ENCODE results near the gene NCOA5. TPM values are rescaled to one million over a fixed set of nuclear protein-coding genes. Genes with fewer than 3 reads are reported as not detected.

Gene NCOA5
- total RNA-seq, 1 experiment from 2014 or later, result 34.4 TPM

DNA sequence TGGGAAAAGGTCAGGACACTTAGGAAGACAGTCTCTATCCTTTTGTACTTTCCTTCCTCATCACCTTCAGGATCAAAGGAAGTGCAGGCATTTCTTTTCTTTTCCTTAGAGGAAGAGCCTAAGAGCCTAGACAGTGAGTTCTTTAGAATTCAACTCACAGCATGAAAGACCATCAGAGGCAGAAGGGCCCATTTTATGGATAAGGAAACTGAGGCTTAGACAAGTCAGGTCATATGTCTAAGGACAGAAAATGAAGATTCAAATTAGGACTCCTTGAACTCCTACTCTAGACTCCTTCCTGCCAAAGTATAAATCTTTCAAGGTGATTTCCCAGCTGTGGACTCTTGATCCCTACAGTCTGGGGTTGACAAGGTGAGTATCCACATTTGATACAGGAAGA lies 39.9 kb downstream of the NCOA5 start:
- Mint-ChIP-seq H3K36me3 (ENCODE audit: insufficient read depth, unreplicated experiment) (no peaks in the 10 kb centered on the region), H3K4me3 (ENCODE audit: low read depth, unreplicated experiment) (no peak overlapping the region), H3K27me3 (ENCODE audit: unreplicated experiment) (peaks cover 93% of the 10 kb centered on the region), H3K27ac (ENCODE audit: unreplicated experiment) (no peak overlapping the region), H3K9me3 (ENCODE audit: low read depth, unreplicated experiment) (no peaks in the 10 kb centered on the region), H3K4me1 (ENCODE audit: low read depth, unreplicated experiment) (no peaks in the 10 kb centered on the region)
- TF ChIP-seq, protein P1, sequence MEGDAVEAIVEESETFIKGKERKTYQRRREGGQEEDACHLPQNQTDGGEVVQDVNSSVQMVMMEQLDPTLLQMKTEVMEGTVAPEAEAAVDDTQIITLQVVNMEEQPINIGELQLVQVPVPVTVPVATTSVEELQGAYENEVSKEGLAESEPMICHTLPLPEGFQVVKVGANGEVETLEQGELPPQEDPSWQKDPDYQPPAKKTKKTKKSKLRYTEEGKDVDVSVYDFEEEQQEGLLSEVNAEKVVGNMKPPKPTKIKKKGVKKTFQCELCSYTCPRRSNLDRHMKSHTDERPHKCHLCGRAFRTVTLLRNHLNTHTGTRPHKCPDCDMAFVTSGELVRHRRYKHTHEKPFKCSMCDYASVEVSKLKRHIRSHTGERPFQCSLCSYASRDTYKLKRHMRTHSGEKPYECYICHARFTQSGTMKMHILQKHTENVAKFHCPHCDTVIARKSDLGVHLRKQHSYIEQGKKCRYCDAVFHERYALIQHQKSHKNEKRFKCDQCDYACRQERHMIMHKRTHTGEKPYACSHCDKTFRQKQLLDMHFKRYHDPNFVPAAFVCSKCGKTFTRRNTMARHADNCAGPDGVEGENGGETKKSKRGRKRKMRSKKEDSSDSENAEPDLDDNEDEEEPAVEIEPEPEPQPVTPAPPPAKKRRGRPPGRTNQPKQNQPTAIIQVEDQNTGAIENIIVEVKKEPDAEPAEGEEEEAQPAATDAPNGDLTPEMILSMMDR (IDR thresholded peaks at IDR 0.05; ENCODE audit: unreplicated experiment), result no peak
- BruUV-seq (replicated peaks), result no TSS peak
- intact Hi-C loops (cut with micrococcal nuclease; ENCODE audit: unreplicated experiment), result no loop called here
- no peak for DNase-seq
- CTCF ChIA-PET, result no interaction called here

DNA sequence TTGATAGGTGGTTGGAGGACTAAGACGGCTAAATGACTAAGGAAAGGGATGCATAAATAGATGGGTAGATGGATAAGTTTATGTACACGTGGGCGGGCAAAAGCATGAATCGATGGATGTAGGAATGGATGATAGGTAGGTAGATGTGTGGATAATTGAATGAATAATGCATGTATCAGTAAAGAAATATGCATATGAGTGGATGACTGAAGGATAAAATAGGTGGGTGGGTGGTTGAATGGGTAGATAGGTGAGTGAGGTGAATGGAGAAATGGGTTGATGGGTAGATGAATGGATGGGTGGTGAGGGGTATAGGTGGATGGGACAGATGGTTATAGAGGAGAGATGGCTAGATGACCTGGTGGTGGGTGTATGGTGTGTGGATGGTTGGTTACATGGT lies 40.6 kb downstream of the NCOA5 start:
- no peak overlapping the region for H3K4me3 Mint-ChIP-seq (ENCODE audit: low read depth, unreplicated experiment)
- TF ChIP-seq, protein P1 (IDR thresholded peaks at IDR 0.05; ENCODE audit: unreplicated experiment), result no peak
- BruUV-seq (replicated peaks), result no TSS peak
- H3K4me1 Mint-ChIP-seq (ENCODE audit: low read depth, unreplicated experiment), result no peaks in the 10 kb centered on the region
- intact Hi-C loops (cut with micrococcal nuclease; ENCODE audit: unreplicated experiment), result no loop called here
- H3K27ac Mint-ChIP-seq (ENCODE audit: unreplicated experiment), result no peak overlapping the region
- H3K9me3 Mint-ChIP-seq (ENCODE audit: low read depth, unreplicated experiment), result no peaks in the 10 kb centered on the region
- peaks cover 93% of the 10 kb centered on the region for H3K27me3 Mint-ChIP-seq (ENCODE audit: unreplicated experiment)
- DNase-seq, result no peak
- CTCF ChIA-PET, result no interaction called here
- H3K36me3 Mint-ChIP-seq (ENCODE audit: insufficient read depth, unreplicated experiment), result no peaks in the 10 kb centered on the region

DNA sequence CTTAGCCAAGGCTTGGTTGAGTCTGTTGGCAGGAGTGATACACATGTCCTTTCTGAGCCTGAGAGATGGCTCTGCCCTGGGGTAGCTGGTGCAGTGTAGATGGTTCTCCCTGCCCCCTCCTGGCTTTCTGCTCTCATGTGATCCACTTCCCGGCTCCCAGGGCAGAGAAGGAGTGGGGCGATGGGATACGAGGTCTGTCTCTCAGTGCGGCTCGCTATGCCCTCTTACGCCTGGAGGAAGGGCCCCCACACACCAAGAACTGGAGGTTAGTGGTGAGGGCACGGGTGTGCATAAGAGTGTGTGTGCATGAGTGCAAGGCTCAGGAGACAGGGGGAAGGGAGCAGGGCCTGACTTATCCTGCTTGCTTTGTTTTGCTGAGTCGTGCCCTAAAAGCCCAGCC lies 41.9 kb downstream of the NCOA5 start:
- no peak for DNase-seq

DNA sequence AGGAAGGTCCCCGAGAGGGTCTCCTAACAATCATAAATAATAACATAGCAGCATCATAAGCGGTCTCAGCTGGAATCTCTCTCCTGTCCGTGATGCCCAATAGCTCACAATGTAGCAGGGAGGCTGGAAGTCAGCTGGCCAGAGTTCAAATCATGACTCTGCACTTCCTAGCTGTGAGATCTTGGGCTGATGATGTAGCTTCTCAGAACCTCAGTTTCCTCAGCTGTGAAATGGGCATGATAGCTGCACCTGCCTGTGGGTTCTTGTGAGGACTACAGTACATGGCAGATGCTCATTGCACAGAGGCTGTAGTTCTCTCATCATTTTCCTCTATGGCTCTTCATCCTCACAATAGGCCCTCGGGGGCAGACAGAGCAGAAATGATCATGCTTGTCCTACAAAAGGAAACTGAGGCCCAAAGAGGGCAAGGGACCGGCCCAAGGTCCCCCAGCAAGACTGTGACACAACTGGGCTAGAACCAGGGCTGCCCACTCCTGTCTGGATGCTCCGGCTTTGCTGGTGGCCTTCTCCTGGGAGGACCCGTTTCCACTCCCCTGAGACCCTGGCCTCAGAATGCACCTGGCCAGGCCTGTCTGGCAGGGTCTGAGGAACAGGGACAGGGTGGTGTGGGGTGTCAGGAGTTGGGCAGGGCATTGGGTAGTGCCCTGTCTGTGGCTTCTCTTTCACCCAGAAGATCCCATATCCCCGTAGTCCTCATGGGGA lies 43.0 kb downstream of the NCOA5 start:
- Mint-ChIP-seq H3K9me3 (ENCODE audit: low read depth, unreplicated experiment) (no peaks in the 10 kb centered on the region), H3K4me1 (ENCODE audit: low read depth, unreplicated experiment) (no peaks in the 10 kb centered on the region), H3K4me3 (ENCODE audit: low read depth, unreplicated experiment) (no peak overlapping the region), H3K36me3 (ENCODE audit: insufficient read depth, unreplicated experiment) (no peaks in the 10 kb centered on the region), H3K27ac (ENCODE audit: unreplicated experiment) (no peak overlapping the region), H3K27me3 (ENCODE audit: unreplicated experiment) (peaks cover 100% of the 10 kb centered on the region)
- CTCF ChIA-PET, result no interaction called here
- intact Hi-C loops (cut with micrococcal nuclease; ENCODE audit: unreplicated experiment), result no loop called here
- TF ChIP-seq, protein P1 (IDR thresholded peaks at IDR 0.05; ENCODE audit: unreplicated experiment), result no peak
- no TSS peak for BruUV-seq (replicated peaks)
- no peak for DNase-seq

More for the DNA sequence above, 41.9 kb downstream of the NCOA5 start:
- no TSS peak for BruUV-seq (replicated peaks)
- Mint-ChIP-seq H3K27ac (ENCODE audit: unreplicated experiment) (no peak overlapping the region), H3K4me3 (ENCODE audit: low read depth, unreplicated experiment) (no peak overlapping the region), H3K9me3 (ENCODE audit: low read depth, unreplicated experiment) (no peaks in the 10 kb centered on the region), H3K27me3 (ENCODE audit: unreplicated experiment) (peaks cover 93% of the 10 kb centered on the region), H3K36me3 (ENCODE audit: insufficient read depth, unreplicated experiment) (no peaks in the 10 kb centered on the region), H3K4me1 (ENCODE audit: low read depth, unreplicated experiment) (no peaks in the 10 kb centered on the region)
- intact Hi-C loops (cut with micrococcal nuclease; ENCODE audit: unreplicated experiment), result no loop called here
- TF ChIP-seq, protein P1 (IDR thresholded peaks at IDR 0.05; ENCODE audit: unreplicated experiment), result no peak
- CTCF ChIA-PET, result no interaction called here

Data from Calu3 (cell line).